ENCODE results near the gene TOMM20L.

TOMM20L gene

DNA sequence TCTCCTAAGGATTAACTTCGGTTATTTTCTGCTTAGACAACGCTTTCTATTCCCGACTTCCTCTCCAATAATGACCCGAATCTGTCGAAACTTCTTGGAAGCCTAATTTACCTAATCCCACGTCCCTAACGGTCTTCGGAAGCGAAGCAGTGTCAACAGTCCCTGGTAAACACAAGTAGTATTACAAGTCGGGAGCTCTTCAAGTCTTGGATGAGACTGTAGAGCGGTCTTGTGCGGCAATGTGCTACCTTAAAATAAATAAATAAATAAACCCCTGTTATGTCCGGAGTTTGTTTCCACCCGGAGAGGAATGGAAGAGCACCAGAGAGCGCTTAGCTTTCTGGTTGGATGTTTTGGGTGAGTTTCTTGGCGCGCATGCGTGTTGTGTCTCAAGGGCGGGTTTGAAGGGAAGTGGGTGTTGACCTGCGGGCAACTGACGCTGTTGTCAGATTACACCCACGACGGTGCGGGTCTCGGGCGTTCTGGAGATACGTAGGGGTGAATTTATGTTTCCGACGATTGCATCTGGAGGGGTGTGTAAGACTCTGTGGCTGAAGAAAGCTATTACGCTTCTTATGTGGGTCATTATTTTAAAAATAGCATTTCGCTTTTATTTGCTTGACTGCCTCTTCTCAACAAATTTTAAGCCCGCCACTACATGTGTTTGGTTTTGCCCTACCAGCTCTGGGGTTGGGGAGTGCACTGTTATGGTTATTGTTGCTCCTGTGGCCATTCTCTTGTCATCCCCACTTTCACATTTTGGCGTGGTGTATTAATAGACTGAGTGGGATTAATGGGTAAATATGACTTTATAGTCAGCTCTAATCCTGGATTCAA, 31.8 kb downstream of the TOMM20L start, which contains the start of the genes KIAA0586 and TIMM9:
Gene KIAA0586 (plus strand): TSS at position 439 of the 837 bp plus-strand sequence. CDS start 546 bp downstream, outside the sequence.
Gene TIMM9 (minus strand): TSS at position 251 of the 837 bp plus-strand sequence. CDS start 15,586 bp downstream, outside the sequence.
- peak; percentile 94 for DNase-seq (ENCODE audit: low read depth)

GRCh38 chr14:58428118-58428683, 32.5 kb downstream of the TOMM20L start:
- DNase-seq (ENCODE audit: low read depth), result no peak

DNA sequence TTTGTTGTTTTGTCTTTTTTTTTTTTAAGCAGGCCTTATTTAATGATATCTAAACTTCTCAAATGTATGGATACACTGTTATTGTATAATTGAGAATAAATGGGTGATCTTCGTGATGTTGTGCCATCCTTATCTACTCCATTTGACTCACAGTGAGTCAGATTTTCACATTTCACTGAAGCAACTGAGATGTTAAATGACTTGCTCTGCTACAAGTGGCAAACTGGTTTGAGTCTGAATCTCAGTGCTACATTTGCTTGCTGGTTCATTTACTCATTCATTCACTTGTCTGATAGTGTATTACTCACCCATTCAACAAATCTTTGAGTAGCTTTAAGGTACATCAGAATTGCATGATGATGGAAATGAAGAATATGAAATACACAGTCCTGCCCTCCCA, 34.4 kb downstream of the TOMM20L start:
- DNase-seq (ENCODE audit: low read depth), result no peak

DNA sequence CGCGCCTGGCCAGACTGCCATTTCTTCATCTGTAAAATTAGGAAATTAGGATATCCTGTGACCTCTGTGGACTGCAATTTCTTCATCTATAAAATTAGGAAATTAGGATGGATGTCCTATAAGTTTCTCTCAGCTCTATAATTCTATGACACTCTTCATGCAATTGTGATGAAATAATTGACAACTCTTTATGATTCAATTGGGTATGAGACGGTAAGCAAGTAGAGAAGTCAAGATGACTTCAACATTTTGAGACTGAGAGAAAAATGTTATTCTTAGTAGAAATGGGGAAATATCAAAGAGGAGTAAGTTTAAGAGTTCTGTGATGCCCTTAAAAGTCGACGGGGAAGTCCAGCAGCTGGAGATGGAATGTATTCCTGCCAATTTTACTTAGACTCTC, 43.7 kb downstream of the TOMM20L start:
- no peak for DNase-seq (ENCODE audit: low read depth)

DNA sequence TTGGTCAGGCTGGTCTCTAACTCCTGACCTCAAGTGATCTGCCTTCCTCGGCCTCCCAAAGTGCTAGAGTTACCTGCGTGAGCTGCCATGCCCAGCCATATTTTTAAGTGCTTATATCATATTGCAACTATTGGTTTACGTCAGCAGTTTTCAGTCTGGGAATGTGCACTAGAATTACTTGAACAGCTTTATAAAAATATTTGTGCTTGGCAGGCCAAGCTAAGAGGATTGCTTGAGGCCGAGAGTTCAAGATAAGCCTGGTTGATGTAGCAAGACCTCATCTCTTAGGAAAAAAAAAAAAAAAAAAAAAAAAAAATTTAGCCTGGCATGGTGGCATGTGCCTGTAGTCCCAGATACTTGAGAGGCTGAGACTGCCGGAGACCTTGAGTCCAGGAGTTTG, 48.9 kb downstream of the TOMM20L start:
- no peak for DNase-seq (ENCODE audit: low read depth)

DNA sequence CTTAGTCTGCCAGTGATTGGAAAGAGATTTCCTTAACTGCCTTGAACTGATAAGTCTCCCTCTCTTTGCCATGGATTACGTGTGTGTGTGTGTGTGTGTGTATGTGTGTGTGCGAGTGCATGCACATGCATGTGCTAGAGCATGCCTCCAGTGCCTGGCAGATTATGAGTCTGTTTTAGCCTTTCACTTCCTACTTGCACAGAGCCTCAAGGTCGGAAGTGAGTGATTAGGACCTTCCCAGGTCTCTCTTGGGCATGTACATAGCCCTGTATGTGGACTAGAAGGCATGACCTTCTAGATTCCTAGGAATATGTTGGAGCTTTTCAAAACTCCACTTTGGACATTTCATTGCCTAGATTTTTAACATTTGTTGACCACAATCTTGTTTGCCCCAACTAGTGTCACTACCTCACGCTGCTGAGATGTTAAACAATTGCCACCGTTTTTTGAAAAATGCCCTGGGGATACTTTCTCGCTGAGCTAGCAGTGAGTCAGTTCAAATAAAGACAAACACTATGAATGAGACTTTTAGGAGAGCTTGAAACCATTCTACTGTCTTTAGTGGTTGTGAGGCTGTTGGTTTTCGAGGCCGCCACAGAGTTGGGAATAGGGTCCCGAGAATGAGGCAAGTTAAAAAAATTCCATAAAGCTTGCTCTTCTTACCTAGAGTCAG, 60.0 kb downstream of the TOMM20L start:
- DNase-seq (ENCODE audit: low read depth), result no peak
